22Rv1 (cell line): ENCODE data around the gene DAO.

Source experiments
- ZFX ChIP-seq: fragments of 450-650 bp; IDR thresholded peaks from 2 replicates; pipeline ENCODE4 v1.6.1; 2017; ENCODE audit warnings: antibody characterized with exemption, borderline replicate concordance
- TF ChIP-seq, protein P1 (sequence below): fragments of 450-650 bp; IDR thresholded peaks from 2 replicates; pipeline ENCODE4 v1.5.1; 2017; ENCODE audit warnings: mild to moderate bottlenecking

DNA sequence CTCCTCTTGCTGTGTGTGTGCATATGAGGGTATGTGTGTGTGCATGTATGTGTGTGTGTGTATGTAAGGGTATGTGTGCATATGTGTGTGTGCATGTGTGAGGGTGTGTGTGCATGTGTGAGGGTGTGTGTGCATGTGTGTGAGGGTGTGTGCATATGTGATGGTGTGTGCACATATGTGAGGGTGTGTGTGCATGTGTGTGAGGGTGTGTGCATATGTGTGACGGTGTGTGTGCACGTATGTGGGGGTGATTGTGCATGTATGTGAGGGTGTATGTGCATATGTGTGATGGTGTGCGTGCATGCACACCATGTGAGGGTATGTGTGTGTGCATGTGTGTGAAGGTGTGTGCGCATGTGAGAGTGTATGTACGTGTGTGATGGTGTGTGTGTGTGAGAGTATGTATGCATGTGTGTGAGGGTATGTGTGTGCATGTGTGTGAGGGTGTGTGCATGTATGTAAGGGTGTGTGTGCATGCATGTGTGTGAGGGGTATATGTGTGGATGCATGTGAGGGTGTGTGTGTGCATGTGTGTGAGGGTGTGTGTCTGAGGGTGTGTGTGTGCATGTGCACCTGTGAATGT is 15.4 kb downstream of the DAO start:
- TF ChIP-seq, protein P1, sequence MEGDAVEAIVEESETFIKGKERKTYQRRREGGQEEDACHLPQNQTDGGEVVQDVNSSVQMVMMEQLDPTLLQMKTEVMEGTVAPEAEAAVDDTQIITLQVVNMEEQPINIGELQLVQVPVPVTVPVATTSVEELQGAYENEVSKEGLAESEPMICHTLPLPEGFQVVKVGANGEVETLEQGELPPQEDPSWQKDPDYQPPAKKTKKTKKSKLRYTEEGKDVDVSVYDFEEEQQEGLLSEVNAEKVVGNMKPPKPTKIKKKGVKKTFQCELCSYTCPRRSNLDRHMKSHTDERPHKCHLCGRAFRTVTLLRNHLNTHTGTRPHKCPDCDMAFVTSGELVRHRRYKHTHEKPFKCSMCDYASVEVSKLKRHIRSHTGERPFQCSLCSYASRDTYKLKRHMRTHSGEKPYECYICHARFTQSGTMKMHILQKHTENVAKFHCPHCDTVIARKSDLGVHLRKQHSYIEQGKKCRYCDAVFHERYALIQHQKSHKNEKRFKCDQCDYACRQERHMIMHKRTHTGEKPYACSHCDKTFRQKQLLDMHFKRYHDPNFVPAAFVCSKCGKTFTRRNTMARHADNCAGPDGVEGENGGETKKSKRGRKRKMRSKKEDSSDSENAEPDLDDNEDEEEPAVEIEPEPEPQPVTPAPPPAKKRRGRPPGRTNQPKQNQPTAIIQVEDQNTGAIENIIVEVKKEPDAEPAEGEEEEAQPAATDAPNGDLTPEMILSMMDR = no peak
- no peak for TF ChIP-seq ZFX
